ENCODE data around the gene KDM7A.

KDM7A gene

GRCh38 chr7:140081774-140082425 lies 94.9 kb downstream of the KDM7A start:
- H2AFZ ChIP-seq (ENCODE audit: low read depth, low read length) = no peak overlapping the region
- no peak overlapping the region for H3K4me3 ChIP-seq (ENCODE audit: low read length)
- H3K27me3 ChIP-seq (ENCODE audit: insufficient read depth, low read length) = no peaks in the 10 kb centered on the region
- H3K9me3 ChIP-seq (ENCODE audit: low read length) = no peaks in the 10 kb centered on the region
- H3K36me3 ChIP-seq (ENCODE audit: insufficient read depth, low read length) = peaks cover under 1% of the 10 kb centered on the region
- no peaks in the 10 kb centered on the region for H3K4me1 ChIP-seq (ENCODE audit: insufficient read depth, low read length)

DNA sequence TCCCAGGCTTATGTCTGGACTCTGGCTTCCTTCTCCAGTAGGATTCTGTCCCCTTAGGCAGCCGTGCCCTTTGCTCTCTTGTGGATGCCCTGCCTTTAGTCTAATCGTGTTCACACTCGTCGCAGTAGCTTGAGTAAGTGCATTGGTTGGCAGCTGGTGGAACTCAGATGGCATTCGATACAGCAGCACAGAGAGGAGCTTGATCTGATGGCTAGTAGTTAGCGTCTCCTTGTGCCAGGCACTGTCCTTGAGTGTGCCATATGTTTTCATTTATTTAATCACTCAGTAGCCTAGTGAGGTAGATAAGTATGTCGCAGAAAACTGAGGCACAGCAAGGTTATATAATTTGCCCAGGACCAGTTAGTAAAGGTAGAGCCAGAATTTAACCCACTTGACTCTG lies 95.9 kb downstream of the KDM7A start:
- Histone ChIP-seq H3K27me3 (ENCODE audit: insufficient read depth, low read length) (no peaks in the 10 kb centered on the region), H2AFZ (ENCODE audit: low read depth, low read length) (no peak overlapping the region), H3K36me3 (ENCODE audit: insufficient read depth, low read length) (no peaks in the 10 kb centered on the region), H3K4me1 (ENCODE audit: insufficient read depth, low read length) (no peaks in the 10 kb centered on the region), H3K9me3 (ENCODE audit: low read length) (no peaks in the 10 kb centered on the region), H3K4me3 (ENCODE audit: low read length) (no peak overlapping the region)

DNA sequence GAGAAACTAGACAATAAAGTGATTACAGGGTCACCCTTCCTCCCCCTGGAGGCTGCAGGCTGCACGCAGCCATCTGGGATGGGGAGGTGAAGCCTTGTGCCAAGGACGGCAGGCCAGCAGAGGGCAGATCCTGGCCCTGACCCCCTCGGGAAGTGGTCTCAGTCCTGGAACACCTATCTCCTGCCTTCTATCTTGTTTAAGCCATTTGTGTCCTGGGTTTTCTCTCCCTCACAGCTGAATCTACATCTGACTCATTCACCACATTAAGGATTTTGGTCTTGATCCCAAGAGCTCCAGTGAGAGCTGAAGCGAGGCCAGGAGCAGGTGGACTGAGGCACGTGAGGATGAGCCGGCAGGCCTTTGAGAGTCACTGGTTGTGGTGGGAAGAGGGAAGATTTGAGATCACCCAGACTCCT lies 97.7 kb downstream of the KDM7A start:
- Histone ChIP-seq H3K4me1 (ENCODE audit: insufficient read depth, low read length) (peaks cover 4% of the 10 kb centered on the region), H3K4me3 (ENCODE audit: low read length) (no peak overlapping the region), H2AFZ (ENCODE audit: low read depth, low read length) (no peak overlapping the region), H3K27me3 (ENCODE audit: insufficient read depth, low read length) (no peaks in the 10 kb centered on the region), H3K9me3 (ENCODE audit: low read length) (no peaks in the 10 kb centered on the region), H3K36me3 (ENCODE audit: insufficient read depth, low read length) (no peaks in the 10 kb centered on the region)

- H3K36me3 ChIP-seq (ENCODE audit: insufficient read depth, low read length) = no peaks in the 10 kb centered on the region
- no peaks in the 10 kb centered on the region for H3K9me3 ChIP-seq (ENCODE audit: low read length)
- H2AFZ ChIP-seq (ENCODE audit: low read depth, low read length) = no peak overlapping the region
- no peaks in the 10 kb centered on the region for H3K27me3 ChIP-seq (ENCODE audit: insufficient read depth, low read length)
- peaks cover 6% of the 10 kb centered on the region for H3K4me1 ChIP-seq (ENCODE audit: insufficient read depth, low read length)
- no peak overlapping the region for H3K4me3 ChIP-seq (ENCODE audit: low read length)
These were observed 98.4 kb downstream of the KDM7A start for GRCh38 chr7:140078392-140078791.

- Histone ChIP-seq H2AFZ (ENCODE audit: low read depth, low read length) (no peak overlapping the region), H3K4me1 (ENCODE audit: insufficient read depth, low read length) (peaks cover 6% of the 10 kb centered on the region), H3K9me3 (ENCODE audit: low read length) (no peaks in the 10 kb centered on the region), H3K27me3 (ENCODE audit: insufficient read depth, low read length) (peaks cover 3% of the 10 kb centered on the region), H3K4me3 (ENCODE audit: low read length) (no peak overlapping the region), H3K36me3 (ENCODE audit: insufficient read depth, low read length) (no peaks in the 10 kb centered on the region)
These were observed 102.0 kb downstream of the KDM7A start for GRCh38 chr7:140074780-140075179.

DNA sequence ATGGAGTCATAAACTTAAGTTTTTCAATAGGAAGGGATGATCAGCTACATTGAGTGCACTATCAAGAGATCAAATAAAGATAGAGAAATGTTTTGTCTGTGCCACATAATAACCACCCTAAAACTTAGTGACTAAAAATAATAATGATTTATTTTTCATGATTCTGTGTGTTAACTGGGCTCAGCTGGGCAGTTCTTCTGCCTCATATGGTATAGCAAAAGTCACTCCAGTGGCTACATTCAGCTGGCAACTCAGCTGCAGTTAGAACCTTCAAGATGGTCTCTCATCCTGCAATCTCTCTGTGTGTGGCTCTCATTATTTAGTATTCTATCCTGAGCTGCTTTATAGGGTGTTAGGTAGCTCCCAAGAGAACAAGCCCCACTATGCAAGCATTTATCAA lies 106.2 kb downstream of the KDM7A start:
- no peaks in the 10 kb centered on the region for H3K9me3 ChIP-seq (ENCODE audit: low read length)
- H3K4me1 ChIP-seq (ENCODE audit: insufficient read depth, low read length) = peaks cover 6% of the 10 kb centered on the region
- no peaks in the 10 kb centered on the region for H3K36me3 ChIP-seq (ENCODE audit: insufficient read depth, low read length)
- H3K27me3 ChIP-seq (ENCODE audit: insufficient read depth, low read length) = peaks cover 3% of the 10 kb centered on the region
- H2AFZ ChIP-seq (ENCODE audit: low read depth, low read length) = no peak overlapping the region
- no peak overlapping the region for H3K4me3 ChIP-seq (ENCODE audit: low read length)

DNA sequence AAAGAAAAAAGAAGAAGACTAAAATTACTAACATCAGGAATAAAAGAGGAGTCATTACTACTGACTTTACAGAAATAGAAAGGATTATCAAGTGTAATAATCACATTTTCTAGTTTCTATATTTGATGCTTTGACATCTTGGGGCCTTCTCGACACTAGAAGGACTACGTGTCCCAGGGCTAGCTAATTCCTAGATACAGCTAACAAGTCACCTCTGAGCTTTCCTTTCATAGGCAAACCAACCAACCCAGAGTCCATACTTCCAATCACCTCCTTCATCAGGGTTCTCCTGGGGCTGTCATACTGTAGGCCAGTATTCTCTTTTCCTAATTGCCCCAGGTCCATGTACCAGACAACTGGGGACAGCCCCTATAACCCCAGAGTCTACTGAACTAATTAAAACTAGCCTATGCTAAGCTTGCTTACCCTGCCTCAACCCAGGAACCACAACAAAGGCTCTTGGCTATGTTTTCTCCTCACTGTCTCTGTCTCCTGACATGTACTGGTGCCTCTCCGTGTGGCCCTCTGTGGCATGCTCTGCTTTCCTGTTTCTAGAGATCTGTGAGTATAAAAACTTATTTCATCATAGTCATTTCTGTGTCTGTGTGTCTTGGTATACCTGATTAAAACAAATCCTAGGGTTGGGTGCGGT lies 107.4 kb downstream of the KDM7A start:
- no peak overlapping the region for H3K4me3 ChIP-seq (ENCODE audit: low read length)
- H3K36me3 ChIP-seq (ENCODE audit: insufficient read depth, low read length) = no peaks in the 10 kb centered on the region
- H3K4me1 ChIP-seq (ENCODE audit: insufficient read depth, low read length) = peaks cover 6% of the 10 kb centered on the region
- no peaks in the 10 kb centered on the region for H3K9me3 ChIP-seq (ENCODE audit: low read length)
- peaks cover 3% of the 10 kb centered on the region for H3K27me3 ChIP-seq (ENCODE audit: insufficient read depth, low read length)
- no peak overlapping the region for H2AFZ ChIP-seq (ENCODE audit: low read depth, low read length)

DNA sequence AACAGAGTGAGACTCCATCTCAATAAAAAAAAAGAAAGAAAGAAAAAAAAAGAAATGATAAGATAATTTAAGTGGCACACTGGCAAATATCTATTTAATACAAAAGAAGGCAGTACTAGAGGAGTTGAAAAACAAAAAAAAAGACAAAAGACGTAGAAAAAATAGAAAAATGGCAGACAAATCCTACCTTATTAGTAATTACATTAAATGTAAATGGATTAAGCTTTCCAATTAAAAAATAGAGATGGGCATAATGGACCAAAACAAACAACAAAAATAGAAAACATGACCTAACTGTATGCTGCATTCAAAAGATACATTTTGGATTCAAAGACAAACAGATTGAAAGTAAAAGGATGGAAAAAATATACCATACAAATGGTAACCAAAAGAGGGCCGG lies 108.8 kb downstream of the KDM7A start:
- Histone ChIP-seq H3K4me1 (ENCODE audit: insufficient read depth, low read length) (no peaks in the 10 kb centered on the region), H3K36me3 (ENCODE audit: insufficient read depth, low read length) (no peaks in the 10 kb centered on the region), H2AFZ (ENCODE audit: low read depth, low read length) (no peak overlapping the region), H3K4me3 (ENCODE audit: low read length) (no peak overlapping the region), H3K27me3 (ENCODE audit: insufficient read depth, low read length) (peaks cover 5% of the 10 kb centered on the region), H3K9me3 (ENCODE audit: low read length) (peaks cover 2% of the 10 kb centered on the region)

DNA sequence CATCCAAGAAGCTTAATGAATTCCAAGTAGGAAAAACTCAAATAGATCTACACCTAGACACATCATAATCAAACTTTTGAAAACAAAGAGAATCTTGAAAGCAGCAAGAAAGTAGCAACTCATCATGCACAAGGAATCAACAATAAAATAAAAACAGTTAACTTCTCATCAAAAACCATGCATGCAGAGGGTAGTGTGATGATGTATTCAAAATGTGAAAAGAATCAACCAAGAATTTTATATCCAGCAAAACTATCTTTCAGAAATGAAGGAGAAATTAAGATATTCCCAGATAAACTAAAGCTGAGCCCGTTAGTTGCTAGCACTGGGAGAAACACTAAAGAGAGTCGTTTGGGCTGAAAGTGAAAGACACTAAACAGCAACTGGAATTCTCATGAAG lies 109.7 kb downstream of the KDM7A start:
- H3K27me3 ChIP-seq (ENCODE audit: insufficient read depth, low read length) = peaks cover 12% of the 10 kb centered on the region
- H2AFZ ChIP-seq (ENCODE audit: low read depth, low read length) = no peak overlapping the region
- no peaks in the 10 kb centered on the region for H3K36me3 ChIP-seq (ENCODE audit: insufficient read depth, low read length)
- H3K4me1 ChIP-seq (ENCODE audit: insufficient read depth, low read length) = no peaks in the 10 kb centered on the region
- peaks cover 2% of the 10 kb centered on the region for H3K9me3 ChIP-seq (ENCODE audit: low read length)
- no peak overlapping the region for H3K4me3 ChIP-seq (ENCODE audit: low read length)

- Histone ChIP-seq H3K27me3 (ENCODE audit: insufficient read depth, low read length) (peaks cover 24% of the 10 kb centered on the region), H3K36me3 (ENCODE audit: insufficient read depth, low read length) (no peaks in the 10 kb centered on the region), H3K4me3 (ENCODE audit: low read length) (peak within 1 kb of the TSS; percentile 33), H3K4me1 (ENCODE audit: insufficient read depth, low read length) (no peaks in the 10 kb centered on the region), H2AFZ (ENCODE audit: low read depth, low read length) (peak within 1 kb of the TSS; percentile 87), H3K9me3 (ENCODE audit: low read length) (peaks cover 9% of the 10 kb centered on the region)
These were observed 114.1 kb downstream of the KDM7A start, which contains the start of gene PARP12 for GRCh38 chr7:140062528-140063299. TSS of gene PARP12 (minus strand) at chr7:140062951. CDS start at chr7:140062847, 104 bp downstream.

DNA sequence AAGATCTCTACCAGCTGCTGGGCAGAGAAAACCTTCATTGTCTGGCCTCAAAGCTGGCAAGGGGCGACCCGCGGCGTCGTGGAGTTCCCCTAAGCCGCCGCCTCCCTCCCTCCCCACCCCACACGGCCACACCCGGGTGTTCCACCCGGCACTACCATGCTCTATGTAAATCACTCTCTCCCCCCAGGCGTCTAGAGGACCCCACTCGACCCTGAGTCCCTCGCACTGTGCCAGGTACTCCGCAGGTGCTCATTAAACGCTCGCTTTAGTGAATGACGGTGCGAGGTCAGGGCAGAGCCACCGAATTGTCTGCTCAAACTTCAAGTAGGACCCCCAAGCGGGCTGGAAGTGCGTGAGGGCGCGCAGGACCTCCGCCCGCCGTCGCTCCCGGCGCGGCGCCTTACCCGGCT lies 114.7 kb downstream of the KDM7A start:
- H2AFZ ChIP-seq (ENCODE audit: low read depth, low read length) = no peak overlapping the region
- H3K27me3 ChIP-seq (ENCODE audit: insufficient read depth, low read length) = peaks cover 24% of the 10 kb centered on the region
- H3K4me3 ChIP-seq (ENCODE audit: low read length) = peak overlapping the region; percentile 33
- H3K4me1 ChIP-seq (ENCODE audit: insufficient read depth, low read length) = no peaks in the 10 kb centered on the region
- peaks cover 9% of the 10 kb centered on the region for H3K9me3 ChIP-seq (ENCODE audit: low read length)
- no peaks in the 10 kb centered on the region for H3K36me3 ChIP-seq (ENCODE audit: insufficient read depth, low read length)

DNA sequence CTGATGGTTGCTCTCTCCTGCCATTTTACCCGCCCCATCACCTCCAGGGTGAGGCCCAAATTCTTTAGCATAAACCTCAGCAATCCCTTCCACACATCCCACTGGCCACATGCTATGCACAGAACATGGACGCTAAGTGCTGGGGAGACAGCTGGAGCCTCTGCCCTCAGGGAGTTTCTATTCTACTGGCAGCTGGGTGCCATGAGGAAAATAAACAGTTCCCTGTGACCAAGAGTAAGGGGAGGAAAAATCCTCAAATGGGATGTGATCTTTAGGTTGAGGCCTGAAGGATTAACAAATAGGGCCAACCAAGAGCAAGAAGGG lies 115.2 kb downstream of the KDM7A start:
- Histone ChIP-seq H3K36me3 (ENCODE audit: insufficient read depth, low read length) (no peaks in the 10 kb centered on the region), H3K27me3 (ENCODE audit: insufficient read depth, low read length) (peaks cover 24% of the 10 kb centered on the region), H3K4me3 (ENCODE audit: low read length) (no peak overlapping the region), H3K9me3 (ENCODE audit: low read length) (peaks cover 9% of the 10 kb centered on the region), H3K4me1 (ENCODE audit: insufficient read depth, low read length) (no peaks in the 10 kb centered on the region), H2AFZ (ENCODE audit: low read depth, low read length) (no peak overlapping the region)

DNA sequence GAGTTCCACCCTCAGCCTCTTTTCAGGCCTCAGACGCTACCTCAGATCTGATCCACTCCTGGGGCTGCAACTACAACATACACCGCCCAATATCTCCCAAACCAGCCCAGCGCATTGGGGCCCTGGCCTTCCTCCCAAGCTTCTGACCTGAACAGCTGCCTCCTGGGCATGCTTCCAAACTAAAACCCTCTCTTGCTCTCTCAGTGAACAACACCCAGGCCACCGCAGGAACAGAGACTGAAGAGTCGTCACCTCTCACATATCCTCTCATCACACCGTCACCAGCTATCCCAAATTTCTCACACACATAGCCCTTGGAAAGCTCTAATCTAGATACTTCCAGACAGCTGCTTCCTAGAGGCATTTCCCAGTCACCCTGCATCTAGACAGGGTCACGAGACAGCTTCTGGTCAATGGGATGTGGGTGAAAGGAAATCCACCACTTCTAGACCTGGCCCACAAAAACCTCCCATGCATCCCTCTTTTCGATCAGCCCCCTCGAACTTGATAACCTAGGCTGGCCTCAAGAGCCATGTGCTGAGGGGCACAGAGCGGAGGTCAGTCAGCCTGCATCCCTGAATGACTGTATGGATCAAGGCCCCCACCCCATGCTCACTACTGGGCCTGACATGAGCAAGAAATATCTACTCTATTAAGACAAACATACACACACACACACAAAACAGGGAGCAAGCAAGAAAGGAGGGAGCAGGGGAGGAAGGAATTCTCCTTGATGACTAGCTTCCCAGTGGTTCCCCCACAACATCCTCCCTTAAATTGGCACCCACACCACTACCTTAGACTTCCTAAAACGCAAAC lies 115.8 kb downstream of the KDM7A start:
- H3K27me3 ChIP-seq (ENCODE audit: insufficient read depth, low read length) = peaks cover 24% of the 10 kb centered on the region
- H3K36me3 ChIP-seq (ENCODE audit: insufficient read depth, low read length) = no peaks in the 10 kb centered on the region
- no peaks in the 10 kb centered on the region for H3K4me1 ChIP-seq (ENCODE audit: insufficient read depth, low read length)
- H3K4me3 ChIP-seq (ENCODE audit: low read length) = no peak overlapping the region
- H2AFZ ChIP-seq (ENCODE audit: low read depth, low read length) = no peak overlapping the region
- peaks cover 9% of the 10 kb centered on the region for H3K9me3 ChIP-seq (ENCODE audit: low read length)

All from neuron (in vitro differentiated cells).